Activated T-cell treated with anti-CD3 and anti-CD28 coated beads for 48 hours (primary cell): ENCODE data around the gene GPC6.

Experiments used
- DNase-seq: peaks from one replicate; pipeline ENCODE4 v3.0.0-alpha.2; 2020; ENCODE audit warnings: low read depth

GPC6 gene

GRCh38 chr13:94305934-94306333, 1079.3 kb downstream of the GPC6 start:
- DNase-seq = no peak

- no peak for DNase-seq
These were observed 1082.2 kb downstream of the GPC6 start for GRCh38 chr13:94308832-94309231.

- no peak for DNase-seq
These were observed 1083.0 kb downstream of the GPC6 start for GRCh38 chr13:94309576-94309975.

GRCh38 chr13:94309997-94310855, 1083.6 kb downstream of the GPC6 start:
- DNase-seq = no peak

GRCh38 chr13:94311893-94312292, 1085.3 kb downstream of the GPC6 start:
- no peak for DNase-seq

GRCh38 chr13:94312511-94313216, 1086.1 kb downstream of the GPC6 start:
- DNase-seq = no peak

- no peak for DNase-seq
These were observed 1086.8 kb downstream of the GPC6 start for GRCh38 chr13:94313321-94313910.

GRCh38 chr13:94313926-94314325, 1087.3 kb downstream of the GPC6 start:
- DNase-seq = no peak

GRCh38 chr13:94315188-94315587, 1088.6 kb downstream of the GPC6 start:
- DNase-seq = no peak

GRCh38 chr13:94317063-94317491, 1090.5 kb downstream of the GPC6 start:
- DNase-seq = no peak

GRCh38 chr13:94318418-94318817, 1091.8 kb downstream of the GPC6 start:
- DNase-seq = no peak

GRCh38 chr13:94319501-94319900, 1092.9 kb downstream of the GPC6 start:
- DNase-seq = no peak

GRCh38 chr13:94322925-94323763, 1096.5 kb downstream of the GPC6 start:
- DNase-seq = no peak

GRCh38 chr13:94323764-94324758, 1097.5 kb downstream of the GPC6 start:
- DNase-seq = no peak

GRCh38 chr13:94324767-94325540, 1098.3 kb downstream of the GPC6 start:
- DNase-seq = no peak

GRCh38 chr13:94325650-94326049, 1099.0 kb downstream of the GPC6 start:
- DNase-seq = no peak

GRCh38 chr13:94327318-94327717, 1100.7 kb downstream of the GPC6 start:
- DNase-seq = no peak

GRCh38 chr13:94328381-94329041, 1101.9 kb downstream of the GPC6 start:
- no peak for DNase-seq

- no peak for DNase-seq
These were observed 1102.7 kb downstream of the GPC6 start for GRCh38 chr13:94329277-94329676.
